A549 (cell line): Measurements from ENCODE around the gene N4BP3. TPM values are rescaled to one million over a fixed set of nuclear protein-coding genes. Genes with fewer than 3 reads are reported as not detected.

Experiments used
- ATAC-seq, 2 experiments: fragments of 200-7000 bp in 1 of 2; fragments of >200 bp in 1 of 2; cut with Nextera tagmentation in 1 of 2; cut with Tn5 transposase in 1 of 2; 3 replicates each; pipeline versions ENCODE4 v1.8.0 to v1.9.1; 2018 to 2020; ENCODE audit warnings: mild to moderate bottlenecking in 1 of 2, moderate library complexity in 1 of 2
- CTCF ChIA-PET: fragments of 300-600 bp; sonication (Branson Sonifier 250); formaldehyde crosslinking; extraction: SDS; loops from one replicate; lab custom pipeline; 2021; ENCODE audit warnings: antibody characterized with exemption, inconsistent platforms; lab: Yijun Ruan, JAX
- POLR2A ChIA-PET: fragments of 350-600 bp; formaldehyde crosslinking; extraction: SDS; loops from one replicate; lab custom pipeline; 2021; ENCODE audit warnings: antibody characterized with exemption, inconsistent platforms; lab: Yijun Ruan, JAX
- DNase-seq, 2 experiments: peaks; one replicate each; pipeline versions ENCODE4 v3.0.0 to v3.0.0-alpha.2; 2011 to 2016; ENCODE audit warnings: low read depth in 1 of 2, low spot score in 1 of 2
- FAIRE-seq: peaks from 2 replicates; lab custom pipeline; 2011; peaks lifted over from hg19 to GRCh38; lab: Jason Lieb, UNC
- H3K27ac ChIP-seq, 2 experiments: fragments of >200 bp; sonication (Bioruptor Twin); formaldehyde crosslinking; 3 replicates each; pipeline ENCODE4 v1.5.1; 2016 to 2017
- H3K4me1 ChIP-seq: fragments of >200 bp; sonication (Bioruptor Twin); formaldehyde crosslinking; 3 replicates; pipeline ENCODE4 v1.6.1; 2016
- H3K4me2 ChIP-seq: fragments of >200 bp; sonication (Bioruptor Twin); formaldehyde crosslinking; 3 replicates; pipeline ENCODE4 v1.6.1; 2016
- H3K4me3 ChIP-seq: fragments of >200 bp; sonication (Bioruptor Twin); formaldehyde crosslinking; 3 replicates; pipeline ENCODE4 v1.5.1; 2016
- H3K9me3 ChIP-seq: fragments of >200 bp; sonication (Bioruptor Twin); formaldehyde crosslinking; 3 replicates; pipeline ENCODE4 v1.6.1; 2016
- CBX2 ChIP-seq: fragments of 200-600 bp; sonication (generic); IDR thresholded peaks from 2 replicates; pipeline ENCODE4 v1.6.1; 2016; ENCODE audit warnings: low read depth, mild to moderate bottlenecking, borderline replicate concordance
- CBX8 ChIP-seq: fragments of 200-600 bp; sonication (generic); IDR thresholded peaks from 2 replicates; pipeline ENCODE4 v1.6.1; 2016
- CEBPB ChIP-seq, 2 experiments: fragments of >200 bp in 1 of 2; sonication (Bioruptor Twin) in 1 of 2; formaldehyde crosslinking in 1 of 2; IDR thresholded peaks; 2 replicates each; pipeline ENCODE4 v1.6.1; 2012 to 2016
- CHD2 ChIP-seq: fragments of 150-350 bp; IDR thresholded peaks from 2 replicates; pipeline ENCODE4 v1.6.1; 2014; ENCODE audit warnings: low read length; ENCODE audit not compliant: partially characterized antibody
- CTCF ChIP-seq: fragments of >200 bp; sonication (Bioruptor Twin); formaldehyde crosslinking; IDR thresholded peaks from 3 replicates; pipeline ENCODE4 v1.5.1; 2016
- EP300 ChIP-seq, 2 experiments: fragments of >200 bp; sonication (Bioruptor Twin); formaldehyde crosslinking; IDR thresholded peaks; 2 replicates in 1 of 2; 3 replicates in 1 of 2; pipeline ENCODE4 v1.6.1; 2016 to 2017
- FOSL2 ChIP-seq, 2 experiments: fragments of 450-650 bp in 1 of 2; fragments of >200 bp in 1 of 2; sonication (Bioruptor Twin) in 1 of 2; formaldehyde crosslinking; IDR thresholded peaks; 2 replicates each; pipeline versions ENCODE4 v1.5.0 to v1.6.1; 2016 to 2020; ENCODE audit warnings: mild to moderate bottlenecking in 1 of 2, moderate library complexity in 1 of 2
- GATA3 ChIP-seq: IDR thresholded peaks from 2 replicates; pipeline ENCODE4 v1.6.1; 2012; ENCODE audit warnings: borderline replicate concordance
- HDAC2 ChIP-seq: fragments of 200-600 bp; sonication (generic); IDR thresholded peaks from 2 replicates; pipeline ENCODE4 v1.6.1; 2016
- HMGXB4 ChIP-seq: fragments of 250-450 bp; sonication (Bioruptor Pico); IDR thresholded peaks from 2 replicates; pipeline ENCODE4 v1.5.0; 2021; ENCODE audit warnings: mild to moderate bottlenecking, moderate library complexity, borderline replicate concordance
- HOXB13 ChIP-seq: fragments of 250-450 bp; sonication (Bioruptor Pico); IDR thresholded peaks from 2 replicates; pipeline ENCODE4 v1.5.0; 2020; ENCODE audit warnings: low read depth, mild to moderate bottlenecking, moderate library complexity
- MAFK ChIP-seq: fragments of 450-650 bp; IDR thresholded peaks from 2 replicates; pipeline ENCODE4 v1.6.1; 2014; ENCODE audit not compliant: partially characterized antibody
- MAX ChIP-seq: IDR thresholded peaks from 2 replicates; pipeline ENCODE4 v1.6.1; 2012
- MAZ ChIP-seq: fragments of 150-350 bp; IDR thresholded peaks from 2 replicates; pipeline ENCODE4 v1.6.1; 2014; ENCODE audit warnings: antibody characterized with exemption, low read depth, low read length, borderline replicate concordance
- NR3C1 ChIP-seq: fragments of >200 bp; sonication (Bioruptor Twin); formaldehyde crosslinking; IDR thresholded peaks from 3 replicates; pipeline ENCODE4 v1.6.1; 2017
- PHF8 ChIP-seq: fragments of 200-600 bp; sonication (generic); IDR thresholded peaks from 2 replicates; pipeline ENCODE4 v1.6.1; 2016; ENCODE audit warnings: low read depth, mild to moderate bottlenecking, antibody characterized with exemption, moderate library complexity, borderline replicate concordance
- POLR2A ChIP-seq: IDR thresholded peaks from 2 replicates; pipeline ENCODE4 v1.6.1; 2012; ENCODE audit warnings: mild to moderate bottlenecking, low read length
- POLR2AphosphoS2 ChIP-seq: conservative IDR thresholded peaks from 2 replicates; pipeline ENCODE4 v1.6.1; 2012; ENCODE audit warnings: low read length, improper control_type of control experiment, inconsistent platforms
- RAD21 ChIP-seq, 2 experiments: fragments of >200 bp in 1 of 2; sonication (Bioruptor Twin) in 1 of 2; formaldehyde crosslinking in 1 of 2; IDR thresholded peaks in 1 of 2; conservative IDR thresholded peaks in 1 of 2; 2 replicates in 1 of 2; 3 replicates in 1 of 2; pipeline ENCODE4 v1.6.1; 2012 to 2018; ENCODE audit warnings: inconsistent platforms in 1 of 2
- REST ChIP-seq: fragments of 200-600 bp; sonication (generic); IDR thresholded peaks from 2 replicates; pipeline ENCODE4 v1.6.1; 2016; ENCODE audit warnings: antibody characterized with exemption, mild to moderate bottlenecking, moderate library complexity
- SMC3 ChIP-seq: fragments of >200 bp; sonication (Bioruptor Twin); formaldehyde crosslinking; IDR thresholded peaks from 3 replicates; pipeline ENCODE4 v1.6.1; 2018; ENCODE audit warnings: inconsistent platforms
- USF2 ChIP-seq: fragments of 450-650 bp; IDR thresholded peaks from 2 replicates; pipeline ENCODE4 v1.6.1; 2014; ENCODE audit warnings: antibody characterized with exemption
- WGBS: methylation state at CpG from one replicate; pipeline ENCODE4 v1.1.6; 2017; ENCODE audit errors: missing lambda C conversion rate; 5-methylcytosine and 5-hydroxymethylcytosine counted together
- polyA plus RNA-seq, 4 experiments: library from polyadenylated mRNA; depleted of rRNA in 3 of 4; stranded (reverse); fragments of >200 nt; fragmentation: RNase III in 1 of 4; extraction: RNeasy Plus Mini Kit Qiagen cat#74134 plus additional on column Dnase treatment in 1 of 4; gene quantifications; 2 replicates in 3 of 4; 3 replicates in 1 of 4; pipeline ENCODE4 v1.2.3, GENCODE V29; 2011 to 2017

The N4BP3 gene
- polyA plus RNA-seq, 2 of the 4 experiments (the other 2 are of a cell fraction): 0.12 to 0.15 TPM

GRCh38 chr5:178143901-178144300, 30.6 kb downstream of the N4BP3 start:
- POLR2A ChIA-PET: interaction anchor here (1.9 kb wide), 1 partner anchor 10 kb away, joined by 7 read pairs; the partner anchor contains the start of gene NHP2
- no peak for FAIRE-seq
- WGBS: 84% methylated on average over 10 of the region's 10 CpGs

GRCh38 chr5:178145965-178146820, 32.9 kb downstream of the N4BP3 start:
- no peak overlapping the region for H3K4me2 ChIP-seq
- ChIA-PET CTCF (interaction anchor here (0.6 to 9.3 kb wide), 18 partner anchors 8 to 80 kb away, joined by 3 to 174 read pairs (median 6); no protein-coding TSS in a partner anchor), POLR2A (no interaction called here)
- FAIRE-seq: no peak
- H3K27ac ChIP-seq: no peak overlapping the region
- no peak overlapping the region for H3K4me3 ChIP-seq
- TF ChIP-seq RAD21 (conservative IDR thresholded peaks at IDR 0.05 in 1 of 2, IDR thresholded peaks at IDR 0.05 in 1 of 2) (peak; percentile 56 to 63), SMC3 (peak; percentile 79), REST (no peak), GATA3 (no peak), CTCF (peak; percentile 83), HOXB13 (no peak), CBX2 (no peak)
- ATAC-seq: peak; percentile 86 to 90
- DNase-seq: peak; percentile 75 to 82
- 45% methylated on average over 12 of the region's 14 CpGs for WGBS
- peaks cover 8% of the 10 kb centered on the region; the same call in 2 of the 3 replicates for H3K4me1 ChIP-seq
- no peaks in the 10 kb centered on the region for H3K9me3 ChIP-seq

More at GRCh38 chr5:178143901-178144300, 30.6 kb downstream of the N4BP3 start:
- Histone ChIP-seq H3K4me3 (no peak overlapping the region), H3K4me1 (peaks cover 8% of the 10 kb centered on the region; the same call in 2 of the 3 replicates), H3K4me2 (no peak overlapping the region), H3K9me3 (no peaks in the 10 kb centered on the region), H3K27ac (no peak overlapping the region)
- DNase-seq (no peak), ATAC-seq (no peak)
- CTCF ChIA-PET: interaction anchor here (0.9 to 9.3 kb wide), 9 partner anchors 9 to 162 kb away, joined by 3 to 174 read pairs (median 6); partner anchors contain the start of gene RMND5B
- no peak for TF ChIP-seq HMGXB4 (CRISPR knock-in tag)
- no peak for TF ChIP-seq USF2
- no peak for TF ChIP-seq CBX8
- TF ChIP-seq EP300 (IDR thresholded peaks at IDR 0.05): no peak
- no peak for TF ChIP-seq CHD2
- no peak for TF ChIP-seq MAX
- TF ChIP-seq MAFK: no peak
- TF ChIP-seq CBX2: no peak
- no peak for TF ChIP-seq POLR2AphosphoS2
- no peak for TF ChIP-seq MAZ
- no peak for TF ChIP-seq FOSL2 (IDR thresholded peaks at IDR 0.05)
- no peak for TF ChIP-seq FOSL2 (CRISPR knock-in tag; IDR thresholded peaks at IDR 0.05)
- TF ChIP-seq RAD21 (conservative IDR thresholded peaks at IDR 0.05 in 1 of 2, IDR thresholded peaks at IDR 0.05 in 1 of 2): no peak
- TF ChIP-seq PHF8: no peak
- no peak for TF ChIP-seq HDAC2
- no peak for TF ChIP-seq CEBPB (IDR thresholded peaks at IDR 0.05)
- no peak for TF ChIP-seq NR3C1
- TF ChIP-seq POLR2A: no peak
